PC-3 (cell line): ENCODE measurements around the gene CEBPZOS. TPM values are rescaled to one million over a fixed set of nuclear protein-coding genes. Genes with fewer than 3 reads are reported as not detected.
"Not testable (repeated sequence)": the region's sequence is repeated elsewhere in the genome, so short reads cannot be mapped to it uniquely, and the experiment has no call there.

ENCODE experiments used
- ATAC-seq: fragments of 200-7000 bp; cut with Tn5 transposase; 2 replicates; pipeline ENCODE4 v1.9.1; 2020; ENCODE audit warnings: mild to moderate bottlenecking, moderate library complexity
- BruUV-seq: library from RNA; stranded (reverse); fragments of 400-500 nt; replicated peaks from 2 replicates; lab custom pipeline; 2021; lab: Mats Ljungman, UMichigan
- CTCF ChIA-PET: fragments of 300-600 bp; sonication (Branson Sonifier 250); formaldehyde crosslinking; loops from one replicate; lab custom pipeline; 2022; ENCODE audit warnings: antibody characterized with exemption; lab: Charles Lee
- POLR2A ChIA-PET: fragments of 300-600 bp; sonication (Branson Sonifier 250); formaldehyde crosslinking; loops from one replicate; lab custom pipeline; 2022; ENCODE audit warnings: antibody characterized with exemption; ENCODE audit not compliant: unreplicated experiment; lab: Charles Lee
- DNase-seq: peaks from one replicate; pipeline ENCODE4 v3.0.0-alpha.2; 2015
- H2AFZ ChIP-seq: fragments of 300-600 bp; sonication (generic); 2 replicates; pipeline ENCODE4 v1.6.0; 2016; ENCODE audit warnings: antibody characterized with exemption, low read length
- H3F3A ChIP-seq: fragments of 300-600 bp; sonication (generic); one replicate; pipeline ENCODE4 v1.6.0; 2017; ENCODE audit warnings: antibody characterized with exemption, low read length, control low read depth, mild to moderate bottlenecking; ENCODE audit not compliant: unreplicated experiment
- H3K27ac ChIP-seq: fragments of 300-600 bp; sonication (generic); 2 replicates; pipeline ENCODE4 v1.5.1; 2016; ENCODE audit warnings: mild to moderate bottlenecking, low read length
- H3K27me3 ChIP-seq: fragments of 300-600 bp; sonication (generic); 2 replicates; pipeline ENCODE4 v1.6.1; 2016; ENCODE audit warnings: low read length, mixed read lengths
- H3K36me3 ChIP-seq: fragments of 300-600 bp; sonication (generic); 2 replicates; pipeline ENCODE4 v1.6.1; 2016; ENCODE audit warnings: low read depth, mixed run types, low read length, mixed read lengths
- H3K4me1 ChIP-seq: fragments of 300-600 bp; sonication (generic); 2 replicates; pipeline ENCODE4 v1.5.1; 2016; ENCODE audit warnings: low read length; ENCODE audit not compliant: insufficient read depth
- H3K4me2 ChIP-seq: fragments of 300-600 bp; sonication (generic); 2 replicates; pipeline ENCODE4 v1.6.0; 2016; ENCODE audit warnings: low read length
- H3K4me3 ChIP-seq: fragments of 300-600 bp; sonication (generic); 2 replicates; pipeline ENCODE4 v1.5.1; 2016; ENCODE audit warnings: mild to moderate bottlenecking, low read length, mixed read lengths
- H3K79me2 ChIP-seq: fragments of 300-600 bp; sonication (generic); 2 replicates; pipeline ENCODE4 v1.6.1; 2017; ENCODE audit warnings: low read length, mixed read lengths
- H3K9ac ChIP-seq: fragments of 300-600 bp; sonication (generic); 2 replicates; pipeline ENCODE4 v1.6.0; 2016; ENCODE audit warnings: mild to moderate bottlenecking, low read length
- H3K9me2 ChIP-seq: fragments of 300-600 bp; sonication (generic); replicated peaks from 2 replicates; pipeline ENCODE4 v1.6.1; 2016; ENCODE audit warnings: mixed run types, low read length, mixed read lengths
- H3K9me3 ChIP-seq: fragments of 300-600 bp; sonication (generic); 2 replicates; pipeline ENCODE4 v1.6.1; 2016; ENCODE audit warnings: low read length, mixed read lengths
- H4K20me1 ChIP-seq: fragments of 300-600 bp; sonication (generic); 2 replicates; pipeline ENCODE4 v1.6.1; 2016; ENCODE audit warnings: low read length, mixed read lengths
- EZH2 ChIP-seq: fragments of 300-600 bp; sonication (generic); IDR thresholded peaks from one replicate; pipeline ENCODE4 v1.6.1; 2017; ENCODE audit warnings: antibody characterized with exemption, mild to moderate bottlenecking, low read length; ENCODE audit not compliant: unreplicated experiment
- EZH2phosphoT487 ChIP-seq: fragments of 300-600 bp; sonication (generic); IDR thresholded peaks from 2 replicates; pipeline ENCODE4 v1.6.1; 2018; ENCODE audit warnings: mild to moderate bottlenecking, antibody characterized with exemption, low read length, borderline replicate concordance
- intact Hi-C: fragments of 100-400 bp; cut with micrococcal nuclease; formaldehyde crosslinking; loops from 2 replicates; pipeline ENCODE4 v1.9.0; 2023
- total RNA-seq: library from RNA; depleted of rRNA; stranded (reverse); fragments of >200 nt; gene quantifications from 2 replicates; pipeline ENCODE4 v1.2.3, GENCODE V29; 2014
- TF ChIP-seq, protein P1 (sequence below): fragments of 300-600 bp; sonication (generic); conservative IDR thresholded peaks from 2 replicates; pipeline ENCODE4 v1.5.1; 2017; ENCODE audit warnings: antibody characterized with exemption, low read depth, mild to moderate bottlenecking, low read length

Gene CEBPZOS
- total RNA-seq, 1 experiment from 2014 or later: 30.8 TPM

DNA sequence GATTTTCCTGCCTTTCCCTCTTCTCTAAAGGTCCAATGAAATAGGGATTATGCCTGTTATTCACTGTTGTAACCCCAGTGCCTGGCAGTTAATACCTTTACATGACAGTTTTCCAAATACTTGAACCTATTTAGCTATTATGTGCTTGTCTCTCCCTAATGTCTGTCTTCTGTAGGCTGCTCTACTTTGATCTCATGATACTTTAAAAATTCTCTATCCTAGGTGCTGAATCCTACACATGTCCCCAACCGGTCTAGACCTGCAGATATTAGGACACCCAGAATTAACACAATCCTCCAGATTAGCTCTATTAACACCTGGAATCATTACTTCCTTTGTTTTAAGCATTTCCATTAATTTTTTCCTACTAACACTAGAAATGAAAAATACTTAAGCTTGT is 27.8 kb downstream of the CEBPZOS start:
- BruUV-seq: no TSS peak
- POLR2A ChIA-PET: no interaction called here
- H4K20me1 ChIP-seq: peaks cover 15% of the 10 kb centered on the region

DNA sequence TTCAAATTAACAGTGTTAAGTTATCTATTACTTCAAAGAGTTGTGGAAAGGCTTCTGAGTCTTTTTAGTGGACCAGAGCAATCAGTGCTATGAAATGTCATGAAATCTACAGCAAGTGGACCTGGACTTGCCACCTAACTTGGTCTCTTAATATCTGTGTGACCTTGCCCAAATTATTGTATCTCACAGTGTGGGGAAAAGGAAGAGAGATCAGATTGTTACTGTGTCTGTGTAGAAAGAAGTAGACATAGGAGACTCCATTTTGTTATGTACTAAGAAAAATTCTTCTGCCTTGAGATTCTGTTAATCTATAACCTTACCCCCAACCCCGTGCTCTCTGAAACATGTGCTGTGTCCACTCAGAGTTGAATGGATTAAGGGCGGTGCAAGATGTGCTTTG is 28.8 kb downstream of the CEBPZOS start:
- H2AFZ ChIP-seq, H3F3A ChIP-seq, H3K4me3 ChIP-seq, H3K9me3 ChIP-seq, H3K4me2 ChIP-seq, ATAC-seq, BruUV-seq, DNase-seq, POLR2A ChIA-PET, H3K9ac ChIP-seq, H3K27ac ChIP-seq, H3K9me2 ChIP-seq, H3K27me3 ChIP-seq, intact Hi-C loops, CTCF ChIA-PET: not testable (repeated sequence)
- Histone ChIP-seq H3K4me1 (peaks cover 11% of the 10 kb centered on the region), H3K79me2 (peaks cover 63% of the 10 kb centered on the region), H3K36me3 (peaks cover 60% of the 10 kb centered on the region), H4K20me1 (peaks cover 26% of the 10 kb centered on the region)

More for the DNA sequence above, 27.8 kb downstream of the CEBPZOS start:
- CTCF ChIA-PET: no interaction called here
- Histone ChIP-seq H3K9me2 (no peaks in the 10 kb centered on the region), H3K9me3 (no peaks in the 10 kb centered on the region), H3K4me2 (no peak overlapping the region), H2AFZ (no peak overlapping the region), H3F3A (no peaks in the 10 kb centered on the region), H3K79me2 (peaks cover 52% of the 10 kb centered on the region), H3K27me3 (no peaks in the 10 kb centered on the region), H3K4me1 (0 out of 2 replicates have a peak, but pooled peaks cover under 1% of the 10 kb centered on the region), H3K27ac (no peak overlapping the region), H3K4me3 (no peak overlapping the region), H3K36me3 (peaks cover 64% of the 10 kb centered on the region), H3K9ac (no peak overlapping the region)
- DNase-seq (no peak), ATAC-seq (no peak)
- TF ChIP-seq EZH2phosphoT487: no peak
- no peak for TF ChIP-seq EZH2
- TF ChIP-seq, protein P1, sequence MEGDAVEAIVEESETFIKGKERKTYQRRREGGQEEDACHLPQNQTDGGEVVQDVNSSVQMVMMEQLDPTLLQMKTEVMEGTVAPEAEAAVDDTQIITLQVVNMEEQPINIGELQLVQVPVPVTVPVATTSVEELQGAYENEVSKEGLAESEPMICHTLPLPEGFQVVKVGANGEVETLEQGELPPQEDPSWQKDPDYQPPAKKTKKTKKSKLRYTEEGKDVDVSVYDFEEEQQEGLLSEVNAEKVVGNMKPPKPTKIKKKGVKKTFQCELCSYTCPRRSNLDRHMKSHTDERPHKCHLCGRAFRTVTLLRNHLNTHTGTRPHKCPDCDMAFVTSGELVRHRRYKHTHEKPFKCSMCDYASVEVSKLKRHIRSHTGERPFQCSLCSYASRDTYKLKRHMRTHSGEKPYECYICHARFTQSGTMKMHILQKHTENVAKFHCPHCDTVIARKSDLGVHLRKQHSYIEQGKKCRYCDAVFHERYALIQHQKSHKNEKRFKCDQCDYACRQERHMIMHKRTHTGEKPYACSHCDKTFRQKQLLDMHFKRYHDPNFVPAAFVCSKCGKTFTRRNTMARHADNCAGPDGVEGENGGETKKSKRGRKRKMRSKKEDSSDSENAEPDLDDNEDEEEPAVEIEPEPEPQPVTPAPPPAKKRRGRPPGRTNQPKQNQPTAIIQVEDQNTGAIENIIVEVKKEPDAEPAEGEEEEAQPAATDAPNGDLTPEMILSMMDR: no peak
- intact Hi-C loops: no loop called here

DNA sequence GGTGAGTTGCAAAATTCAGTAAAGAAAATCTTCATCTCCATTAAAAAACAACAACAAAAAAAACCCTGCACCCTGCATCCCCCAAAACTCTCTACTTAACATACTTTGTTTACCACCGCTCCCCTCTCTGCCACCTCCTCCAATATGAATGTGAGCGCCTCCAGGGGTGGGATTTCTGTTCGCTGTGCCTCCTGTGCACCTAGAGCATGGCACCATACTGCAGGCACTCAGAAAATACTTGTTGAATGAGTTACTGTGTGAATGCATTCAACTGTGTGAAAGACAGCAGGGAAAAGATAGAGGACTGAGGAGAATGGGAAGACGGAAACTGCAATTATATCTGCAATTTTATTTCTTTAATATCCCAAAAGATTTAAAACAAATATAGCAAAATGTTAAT is 30.6 kb downstream of the CEBPZOS start:
- peaks cover 80% of the 10 kb centered on the region for H3K79me2 ChIP-seq
- POLR2A ChIA-PET: no interaction called here
- TF ChIP-seq EZH2phosphoT487 (no peak), EZH2 (no peak)
- TF ChIP-seq, protein P1: no peak
- BruUV-seq: no TSS peak
- ATAC-seq (no peak), DNase-seq (no peak)
- H3K9ac ChIP-seq: no peak overlapping the region
- H3K27ac ChIP-seq: no peak overlapping the region
- CTCF ChIA-PET: no interaction called here
- intact Hi-C loops: no loop called here
- H3K4me3 ChIP-seq: no peak overlapping the region
- H3F3A ChIP-seq: no peaks in the 10 kb centered on the region
- H3K36me3 ChIP-seq: peaks cover 49% of the 10 kb centered on the region
- H3K4me1 ChIP-seq: peaks cover 13% of the 10 kb centered on the region
- peaks cover 35% of the 10 kb centered on the region for H4K20me1 ChIP-seq
- no peaks in the 10 kb centered on the region for H3K27me3 ChIP-seq
- H3K9me3 ChIP-seq: no peaks in the 10 kb centered on the region
- H3K4me2 ChIP-seq: no peak overlapping the region
- no peak overlapping the region for H2AFZ ChIP-seq
- H3K9me2 ChIP-seq: no peaks in the 10 kb centered on the region
